ENCODE results near the gene TSGA10IP.
"Not testable (repeated sequence)": the region's sequence is repeated elsewhere in the genome, so short reads cannot be mapped to it uniquely, and the experiment has no call there.

TSGA10IP gene

DNA sequence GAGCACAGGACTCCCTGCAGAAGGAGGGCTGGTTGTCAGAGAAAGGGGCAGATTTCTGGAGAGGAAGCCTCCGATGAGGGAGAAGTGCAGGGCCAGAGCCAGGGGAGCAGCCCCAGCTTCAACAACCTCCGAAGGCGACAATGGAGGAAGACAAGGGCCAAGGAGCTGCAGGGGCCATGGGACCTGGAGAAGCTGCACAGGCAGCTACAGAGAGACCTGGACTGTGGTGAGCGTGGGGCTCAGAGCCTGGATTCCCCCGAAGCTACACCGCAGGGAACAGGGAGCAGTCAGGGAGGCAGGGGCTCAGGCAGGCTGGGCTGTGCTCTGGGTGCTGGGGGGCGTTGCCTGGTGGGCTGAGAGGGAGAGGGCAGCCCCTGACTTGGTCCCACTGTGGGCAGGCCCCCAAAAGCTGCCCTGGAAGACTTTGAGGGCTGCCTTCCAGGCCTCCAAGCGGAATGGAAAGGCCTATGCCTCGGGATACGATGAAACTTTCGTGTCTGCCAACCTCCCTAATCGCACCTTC, 2.4 kb downstream of the TSGA10IP start:
- no peak for DNase-seq

DNA sequence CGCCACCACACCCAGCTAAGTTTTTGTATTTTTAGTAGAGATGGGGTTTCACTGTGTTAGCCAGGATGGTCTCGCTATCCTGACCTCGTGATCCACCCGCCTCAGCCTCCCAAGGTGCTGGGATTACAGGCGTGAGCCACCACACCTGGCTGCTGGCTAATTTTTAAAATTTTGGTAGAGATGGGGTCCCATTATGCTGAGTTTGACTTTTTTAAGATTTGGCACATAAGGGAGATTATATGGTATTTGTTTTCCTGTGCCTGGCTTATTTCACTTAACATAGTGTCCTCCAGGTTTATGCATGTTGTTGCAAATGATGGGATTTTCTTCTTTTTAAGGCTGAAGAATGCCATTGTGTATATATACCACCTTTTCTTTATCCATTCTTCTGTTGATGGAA, 5.4 kb downstream of the TSGA10IP start:
- DNase-seq, result not testable (repeated sequence)

DNA sequence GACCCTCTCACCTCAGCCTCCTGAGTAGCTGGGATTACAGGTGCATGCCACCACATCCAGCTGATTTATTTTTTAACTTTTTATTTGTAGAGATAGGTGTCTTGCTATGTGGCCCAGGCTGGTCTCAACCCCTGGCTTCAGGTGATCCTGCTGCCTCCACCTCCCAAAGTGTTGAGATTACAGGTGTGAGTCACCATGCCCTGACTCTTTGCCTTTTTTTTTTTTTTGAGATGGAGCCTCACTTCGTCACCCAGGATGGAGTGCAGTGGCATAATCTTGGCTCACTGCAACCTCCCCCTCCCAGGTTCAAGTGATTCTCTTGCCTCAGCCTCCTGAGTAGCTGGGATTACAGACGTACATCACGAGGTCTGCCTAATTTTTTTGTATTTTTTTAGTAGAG, 6.4 kb downstream of the TSGA10IP start:
- DNase-seq, result not testable (repeated sequence)

DNA sequence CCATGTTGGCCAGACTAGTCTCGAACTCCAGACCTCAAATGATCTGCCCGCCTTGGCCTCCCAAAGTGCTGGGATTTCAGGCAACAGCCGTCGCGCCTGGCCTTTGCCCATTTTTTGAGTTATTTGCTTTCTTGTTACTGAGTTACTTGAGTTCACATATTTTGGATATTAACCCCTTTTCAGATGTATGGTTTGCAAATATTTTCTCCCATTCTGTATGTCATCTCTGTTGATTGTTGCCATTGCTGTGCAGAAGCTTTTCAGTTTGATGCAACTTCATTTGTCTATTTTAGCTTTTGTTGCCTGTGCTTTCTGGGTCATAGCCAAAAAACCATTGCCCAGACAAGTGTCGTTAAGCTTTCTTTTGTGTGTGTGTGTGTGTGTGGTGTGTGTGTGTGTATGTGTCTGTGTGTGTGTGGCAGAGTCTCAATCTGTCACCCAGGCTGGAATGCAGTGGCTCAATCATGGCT, 6.8 kb downstream of the TSGA10IP start:
- DNase-seq, result no peak

DNA sequence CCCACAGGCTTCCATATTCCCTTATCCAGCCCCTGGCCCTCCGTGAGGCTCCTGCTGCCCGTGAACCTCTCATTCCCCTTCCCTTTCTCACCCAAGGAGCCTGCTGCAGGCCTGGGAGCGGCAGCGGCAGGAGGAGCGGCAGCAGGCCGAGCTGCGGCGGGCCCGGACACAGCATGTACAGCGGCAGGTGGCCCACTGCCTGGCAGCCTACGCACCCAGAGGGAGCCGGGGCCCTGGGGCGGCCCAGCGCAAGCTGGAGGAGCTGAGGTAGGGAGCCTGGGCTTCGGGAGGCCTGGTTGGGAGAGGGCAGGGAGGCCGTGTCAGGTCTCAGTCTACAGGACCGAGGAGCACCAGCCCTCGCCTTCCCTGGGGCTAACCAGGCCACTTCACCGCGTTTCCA, 8.2 kb downstream of the TSGA10IP start:
- DNase-seq, result no peak

DNA sequence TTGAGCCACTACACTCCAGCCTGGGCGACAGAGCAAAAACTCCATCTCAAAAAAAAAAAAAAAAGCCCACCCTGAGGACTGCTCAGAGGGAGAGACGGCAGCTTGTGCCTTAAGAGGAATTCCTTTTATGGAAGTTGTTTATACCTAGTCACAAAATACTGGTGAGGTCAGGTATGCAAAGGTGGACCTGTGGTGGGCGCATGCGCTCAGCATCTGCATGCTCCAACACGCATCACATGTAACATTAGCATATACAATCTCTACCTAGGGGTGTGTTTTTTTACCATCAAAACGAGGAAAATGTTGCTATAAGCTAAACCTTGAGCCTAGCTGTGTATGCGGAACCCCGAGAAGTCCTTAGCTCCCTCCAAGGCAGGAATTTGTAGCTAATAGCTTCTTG, 9.5 kb downstream of the TSGA10IP start:
- peak; percentile 44 to 72 for DNase-seq

DNA sequence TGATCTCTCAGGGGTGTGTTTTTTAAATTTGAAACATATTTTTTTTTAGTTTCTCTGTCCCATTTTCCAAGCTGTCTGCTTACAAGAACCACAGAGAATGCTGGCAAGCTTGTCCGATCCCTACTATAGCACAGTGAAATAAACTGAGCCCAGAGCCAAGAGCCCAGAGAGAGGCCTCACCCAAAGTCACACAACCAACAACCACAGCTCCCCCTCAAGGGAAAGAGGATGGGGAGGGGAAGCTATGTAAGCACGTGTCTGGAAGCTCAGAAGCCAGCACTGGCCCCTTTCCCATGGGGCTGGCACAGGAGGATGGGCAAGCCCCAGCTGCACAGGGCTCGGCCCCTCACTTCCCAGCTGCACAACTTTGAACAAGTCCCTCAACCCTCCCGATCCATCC, 13.0 kb downstream of the TSGA10IP start:
- no peak for DNase-seq

DNA sequence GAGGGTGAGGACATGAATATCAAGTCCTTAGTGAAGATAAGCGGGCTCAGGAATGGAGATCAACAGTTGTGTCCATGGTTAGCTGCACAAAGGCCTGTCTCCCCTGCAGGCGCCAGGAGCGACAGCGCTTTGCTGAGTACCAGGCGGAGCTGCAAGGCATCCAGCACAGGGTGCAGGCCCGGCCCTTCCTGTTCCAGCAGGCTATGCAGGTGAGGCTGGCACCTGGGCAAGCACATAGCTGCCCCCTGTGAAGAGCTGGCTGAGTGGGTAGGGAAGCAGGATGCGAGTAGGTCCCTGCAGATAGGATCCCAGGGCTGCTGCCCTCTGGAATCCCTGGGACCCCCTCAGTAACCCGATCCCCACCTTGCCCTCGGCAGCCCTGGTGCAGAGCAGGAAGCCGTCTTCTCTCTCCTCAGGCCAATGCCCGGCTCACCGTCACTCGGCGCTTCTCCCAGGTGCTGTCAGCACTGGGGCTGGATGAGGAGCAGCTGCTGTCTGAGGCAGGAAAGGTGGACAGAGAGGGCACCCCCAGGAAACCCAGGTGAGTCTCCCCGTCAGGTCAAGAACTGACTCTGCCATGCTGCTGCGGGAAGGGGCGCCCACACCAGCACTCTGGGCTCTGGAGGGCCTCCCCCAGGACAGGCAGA, 13.6 kb downstream of the TSGA10IP start:
- no peak for DNase-seq

DNA sequence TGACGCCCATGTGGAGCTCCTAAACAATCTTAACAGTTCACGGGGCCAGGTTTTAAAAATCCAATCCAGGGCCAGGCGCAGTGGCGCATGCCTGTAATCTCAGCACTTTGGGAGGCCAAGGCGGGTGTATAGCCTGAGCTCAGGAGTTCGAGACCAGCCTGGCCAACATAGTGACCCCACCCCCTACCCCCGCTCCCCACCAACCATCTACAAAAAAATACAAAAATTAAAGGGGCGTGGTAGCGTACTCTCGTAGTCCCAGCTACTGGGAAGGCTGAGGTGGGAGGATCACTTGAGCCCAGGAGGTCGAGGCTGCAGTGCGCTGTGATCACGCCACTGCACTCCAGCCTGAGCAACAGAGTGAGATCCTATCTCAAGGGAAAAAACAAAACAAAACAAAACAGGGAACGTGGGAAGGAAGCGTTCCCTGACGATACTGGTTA, 15.6 kb downstream of the TSGA10IP start:
- DNase-seq, result no peak

DNA sequence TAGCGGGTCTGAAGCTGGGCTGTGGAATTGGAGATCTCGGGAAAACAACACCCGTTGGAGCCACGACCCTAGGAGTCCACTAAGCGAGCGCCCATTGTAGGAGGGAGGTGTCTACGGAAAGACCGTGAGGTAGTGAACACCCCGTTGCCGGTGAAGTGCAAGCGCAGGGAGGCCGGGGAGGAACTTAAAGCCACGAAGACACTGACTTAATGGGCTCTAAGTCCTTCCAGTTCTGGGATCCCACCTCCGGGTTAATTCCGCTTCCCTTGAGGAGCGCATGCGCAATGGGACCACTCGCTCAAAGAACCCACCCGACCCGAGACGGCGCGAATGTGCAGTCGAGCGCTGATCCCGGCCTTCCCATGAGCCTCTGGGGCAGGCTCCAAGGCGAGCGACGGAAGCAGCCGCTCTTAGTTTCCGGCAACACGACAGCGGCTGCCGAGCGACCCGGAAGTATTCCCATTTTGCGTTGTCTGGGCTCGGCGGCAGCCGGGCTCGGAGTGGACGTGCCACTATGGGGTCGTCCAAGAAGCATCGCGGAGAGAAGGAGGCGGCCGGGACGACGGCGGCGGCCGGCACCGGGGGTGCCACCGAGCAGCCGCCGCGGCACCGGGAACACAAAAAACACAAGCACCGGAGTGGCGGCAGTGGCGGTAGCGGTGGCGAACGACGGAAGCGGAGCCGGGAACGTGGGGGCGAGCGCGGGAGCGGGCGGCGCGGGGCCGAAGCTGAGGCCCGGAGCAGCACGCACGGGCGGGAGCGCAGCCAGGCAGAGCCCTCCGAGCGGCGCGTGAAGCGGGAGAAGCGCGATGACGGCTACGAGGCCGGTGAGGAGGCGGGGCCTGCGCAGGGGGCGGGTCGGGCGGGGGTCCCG, 16.2 kb downstream of the TSGA10IP start, which contains the start of gene SART1:
SART1 (plus strand) TSS at position 468 of the 874 bp plus-strand sequence; CDS start at position 515, 47 bp downstream.
- DNase-seq, result peak; percentile 97 to 99

DNA sequence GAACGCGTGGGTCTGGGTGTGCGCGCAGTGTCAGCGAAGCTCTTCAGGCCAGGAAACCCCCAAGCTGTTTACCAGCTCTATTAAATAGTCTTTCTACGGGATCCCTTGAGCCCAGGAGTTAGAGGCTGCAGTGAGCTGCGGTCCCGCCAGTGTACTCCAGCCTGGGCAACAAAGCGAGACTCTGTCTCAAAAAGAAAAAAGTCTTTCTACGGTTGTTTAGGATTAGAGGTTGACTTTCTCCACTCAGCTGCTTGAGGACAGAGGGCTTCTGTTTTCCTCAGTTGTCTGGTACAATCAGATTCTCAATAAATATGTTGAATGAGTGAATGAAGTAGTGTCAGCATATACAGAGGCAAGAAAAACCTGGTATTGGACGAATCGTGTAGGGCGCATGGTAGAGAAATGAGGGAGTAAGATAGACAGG, 16.9 kb downstream of the TSGA10IP start:
- DNase-seq, result no peak

DNA sequence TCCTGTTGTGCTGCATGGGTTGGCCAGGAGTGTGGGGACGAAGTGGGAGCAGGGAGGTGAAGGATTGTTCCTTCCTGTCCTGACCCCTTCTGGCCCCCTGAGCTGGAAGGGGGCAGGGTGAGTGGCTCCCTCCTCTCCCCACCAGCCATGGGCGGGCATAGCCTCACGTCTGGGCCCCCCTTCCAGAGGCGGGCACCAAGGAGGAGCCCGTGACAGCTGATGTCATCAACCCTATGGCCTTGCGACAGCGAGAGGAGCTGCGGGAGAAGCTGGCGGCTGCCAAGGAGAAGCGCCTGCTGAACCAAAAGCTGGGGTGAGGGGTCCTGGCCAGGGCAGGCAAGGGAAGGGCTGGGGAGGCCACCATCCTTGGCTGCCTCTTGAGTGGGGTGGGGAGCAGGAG, 19.6 kb downstream of the TSGA10IP start:
- no peak for DNase-seq

DNA sequence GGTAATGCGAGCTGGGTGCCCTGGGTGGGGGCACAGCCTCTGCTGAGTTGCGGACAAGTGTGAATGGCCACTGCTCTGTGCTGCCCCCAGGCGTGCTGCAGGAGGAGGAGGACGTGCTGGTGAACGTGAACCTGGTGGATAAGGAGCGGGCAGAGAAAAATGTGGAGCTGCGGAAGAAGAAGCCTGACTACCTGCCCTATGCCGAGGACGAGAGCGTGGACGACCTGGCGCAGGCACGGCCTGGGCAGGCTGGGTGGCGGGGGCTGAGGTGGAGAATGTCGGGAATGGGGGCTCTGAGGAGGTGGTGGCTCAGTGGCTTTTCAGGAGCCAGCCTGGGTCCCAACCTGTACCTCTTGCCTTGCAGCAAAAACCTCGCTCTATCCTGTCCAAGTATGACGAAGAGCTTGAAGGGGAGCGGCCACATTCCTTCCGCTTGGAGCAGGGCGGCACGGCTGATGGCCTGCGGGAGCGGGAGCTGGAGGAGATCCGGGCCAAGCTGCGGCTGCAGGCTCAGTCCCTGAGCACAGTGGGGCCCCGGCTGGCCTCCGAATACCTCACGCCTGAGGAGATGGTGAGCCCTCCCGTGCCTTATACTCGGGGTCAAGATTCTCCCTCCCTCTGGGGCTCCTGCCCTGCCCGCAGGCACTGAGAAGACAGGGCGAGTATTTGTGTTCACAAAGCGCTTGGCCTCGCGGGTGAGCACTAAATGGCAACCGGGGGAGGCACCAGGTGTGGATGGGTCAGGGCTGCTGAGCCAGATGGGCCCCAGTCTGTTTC, 20.9 kb downstream of the TSGA10IP start:
- DNase-seq, result no peak

DNA sequence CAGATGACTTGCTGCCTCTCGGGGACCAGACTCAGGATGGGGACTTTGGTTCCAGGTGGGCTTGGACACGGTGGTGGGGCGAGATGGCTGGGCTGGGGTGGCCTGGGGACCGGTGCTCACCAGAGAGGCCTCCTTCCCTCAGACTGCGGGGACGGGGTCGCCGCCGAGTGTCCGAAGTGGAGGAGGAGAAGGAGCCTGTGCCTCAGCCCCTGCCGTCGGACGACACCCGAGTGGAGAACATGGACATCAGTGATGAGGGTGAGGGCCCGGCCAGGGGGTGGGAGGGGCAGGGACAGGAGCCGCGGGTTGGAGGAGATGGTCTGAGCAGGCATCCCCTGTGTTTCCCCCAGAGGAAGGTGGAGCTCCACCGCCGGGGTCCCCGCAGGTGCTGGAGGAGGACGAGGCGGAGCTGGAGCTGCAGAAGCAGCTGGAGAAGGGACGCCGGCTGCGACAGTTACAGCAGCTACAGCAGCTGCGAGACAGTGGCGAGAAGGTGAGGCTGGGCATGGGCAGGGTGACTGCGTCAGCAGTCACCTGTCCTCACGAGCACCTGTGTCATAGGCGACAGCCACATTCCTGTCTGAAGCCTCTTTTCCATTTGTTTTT, 22.2 kb downstream of the TSGA10IP start:
- DNase-seq, result no peak

DNA sequence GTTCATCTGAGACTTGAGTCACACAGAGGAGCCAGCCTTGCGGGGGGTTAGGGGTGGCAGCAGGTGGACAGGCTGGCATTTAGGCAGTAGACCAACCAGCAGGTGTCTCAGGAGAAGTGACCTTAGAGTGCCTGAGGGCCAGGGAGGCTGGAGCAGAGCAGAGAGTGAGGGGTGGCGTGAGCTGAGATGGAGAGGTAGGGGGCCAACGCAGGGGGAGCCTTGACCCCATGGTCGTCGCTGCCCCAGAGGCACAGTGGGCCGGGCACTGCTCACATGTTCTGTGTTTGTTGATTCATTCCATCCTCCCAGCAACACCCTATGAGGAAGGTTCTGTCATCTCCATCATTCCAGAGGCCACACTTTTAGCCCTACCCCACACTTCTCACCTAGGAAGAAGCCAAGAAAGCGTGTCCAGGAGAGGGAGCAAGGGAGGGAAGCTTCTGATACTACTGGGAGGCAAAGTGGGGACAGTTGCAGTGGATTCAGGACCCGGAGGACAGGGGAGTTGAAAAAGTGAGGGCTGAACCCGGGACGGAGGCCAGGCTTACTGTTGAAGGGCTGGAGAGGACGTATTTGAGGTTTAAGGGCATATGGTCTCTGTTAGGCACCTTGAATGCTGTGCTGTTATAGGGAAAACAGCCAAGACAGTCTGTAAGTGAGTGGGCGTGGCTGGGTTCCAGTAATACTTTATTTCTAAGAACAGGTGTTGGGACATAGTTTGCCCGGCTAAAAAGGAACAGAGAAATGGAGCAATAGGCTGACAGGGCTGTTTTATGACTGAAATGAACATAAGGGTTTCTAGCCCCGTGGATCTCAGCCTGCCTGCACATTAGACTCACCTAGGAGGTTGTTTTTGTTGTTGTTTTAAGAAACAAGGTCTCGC, 23.6 kb downstream of the TSGA10IP start:
- DNase-seq, result no peak

DNA sequence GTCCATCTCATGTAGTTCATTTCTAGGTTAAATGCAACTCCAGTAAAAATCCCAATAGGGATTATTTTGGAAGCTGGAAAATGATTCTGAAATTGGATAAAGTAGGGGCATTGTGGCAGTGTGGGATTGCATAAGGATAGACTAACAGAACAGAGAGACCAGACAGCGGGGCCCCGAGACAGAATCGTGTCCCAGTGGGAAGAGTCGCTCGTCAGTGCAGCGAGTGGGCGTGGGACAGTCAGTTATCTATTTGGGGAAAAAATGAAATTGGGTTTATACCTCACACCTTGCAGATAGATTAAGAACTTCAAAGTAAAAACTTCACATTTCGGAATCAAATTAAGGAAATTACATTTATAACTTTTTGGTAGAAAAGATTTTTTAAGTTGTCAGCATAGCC, 26.8 kb downstream of the TSGA10IP start:
- DNase-seq, result no peak

DNA sequence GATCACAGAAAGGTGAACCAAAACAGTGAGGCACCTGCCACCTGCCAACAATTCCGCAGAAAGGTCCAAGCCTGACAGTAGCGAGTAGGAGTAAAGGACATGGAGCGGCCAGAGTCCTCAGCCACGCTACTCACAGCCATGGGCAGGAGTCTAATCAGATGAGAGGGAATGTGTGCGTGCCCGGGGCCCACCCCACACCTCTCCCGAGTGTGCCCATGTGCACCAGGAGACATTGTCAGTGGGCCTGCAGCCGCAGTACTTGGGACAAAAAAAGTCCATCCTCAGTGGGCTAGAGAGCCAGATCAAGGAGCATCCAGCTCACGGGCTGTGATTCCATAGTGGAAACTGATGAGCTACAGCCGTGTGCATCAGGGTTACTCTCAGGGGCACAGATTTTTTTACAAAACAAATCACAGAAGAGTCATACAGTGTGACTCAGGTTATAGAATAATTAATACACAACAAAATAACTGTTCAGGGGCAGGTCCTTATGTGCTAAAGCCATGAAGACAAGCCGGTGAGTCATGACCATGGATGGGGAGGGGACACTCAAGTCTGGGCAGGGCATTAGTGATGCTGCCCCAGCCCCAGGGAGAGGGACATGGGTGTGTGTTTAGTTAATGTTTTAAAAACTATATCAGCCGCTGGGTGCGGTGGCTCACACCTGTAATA, 28.3 kb downstream of the TSGA10IP start:
- no peak for DNase-seq

DNA sequence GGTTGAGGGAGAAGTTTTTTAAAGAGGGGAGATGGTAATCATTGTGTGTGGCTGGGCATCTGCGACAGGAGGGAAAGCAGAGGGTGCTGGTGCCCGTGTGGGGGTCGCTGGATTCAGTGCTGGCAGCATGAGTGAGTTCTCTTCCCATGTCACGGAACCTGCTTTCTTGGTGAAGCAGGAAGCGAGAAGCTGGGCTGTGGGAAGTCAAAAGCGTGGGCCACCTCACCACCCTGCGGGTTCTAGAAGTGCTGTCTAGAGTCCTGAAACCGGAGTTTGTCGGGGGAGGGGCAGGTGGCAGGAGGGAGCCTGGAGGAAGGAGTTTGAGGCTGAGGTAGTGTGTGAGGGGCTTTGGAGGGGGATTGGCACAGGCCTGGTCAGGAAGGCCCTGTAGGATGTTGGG, 30.5 kb downstream of the TSGA10IP start:
- no peak for DNase-seq

DNA sequence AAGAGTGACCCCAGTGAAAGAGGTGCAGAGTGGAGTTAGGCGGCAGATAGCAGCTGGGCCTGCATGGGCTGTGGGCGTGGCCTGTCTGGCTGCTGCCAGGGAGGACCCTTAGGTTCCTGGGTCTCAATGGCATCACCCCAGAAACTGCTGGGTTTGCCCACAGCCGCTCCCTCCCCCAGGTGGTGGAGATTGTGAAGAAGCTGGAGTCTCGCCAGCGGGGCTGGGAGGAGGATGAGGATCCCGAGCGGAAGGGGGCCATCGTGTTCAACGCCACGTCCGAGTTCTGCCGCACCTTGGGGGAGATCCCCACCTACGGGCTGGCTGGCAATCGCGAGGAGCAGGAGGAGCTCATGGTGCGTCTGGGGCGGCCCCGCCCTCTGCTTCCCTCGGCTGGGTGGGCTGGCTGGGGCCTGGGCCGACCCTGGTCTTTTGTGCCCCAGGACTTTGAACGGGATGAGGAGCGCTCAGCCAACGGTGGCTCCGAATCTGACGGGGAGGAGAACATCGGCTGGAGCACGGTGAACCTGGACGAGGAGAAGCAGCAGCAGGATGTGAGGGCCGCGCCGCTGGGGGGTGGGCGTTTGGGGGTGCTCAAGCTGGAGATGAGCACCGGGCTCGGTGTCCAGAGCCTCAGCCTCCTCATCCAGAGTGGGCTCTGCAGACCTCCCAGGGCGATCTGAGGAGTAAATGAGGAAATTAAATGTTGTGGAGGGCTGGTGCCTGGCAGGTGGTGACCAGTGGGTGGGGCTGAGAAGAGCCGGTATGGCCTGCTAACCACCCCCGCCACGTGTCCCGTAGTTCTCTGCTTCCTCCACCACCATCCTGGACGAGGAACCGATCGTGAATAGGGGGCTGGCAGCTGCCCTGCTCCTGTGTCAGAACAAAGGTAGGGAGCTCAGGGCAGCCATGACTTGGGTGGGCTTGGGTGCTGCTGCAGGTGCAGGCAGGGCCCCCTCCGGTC, 31.2 kb downstream of the TSGA10IP start:
- DNase-seq, result no peak

All from NCI-H526 (cell line).